K562 (cell line): Measurements from ENCODE around the gene C8A. TPM values are rescaled to one million over a fixed set of nuclear protein-coding genes. Genes with fewer than 3 reads are reported as not detected.

ENCODE experiments used
- CBX3 ChIP-seq, 2 experiments: IDR thresholded peaks; 1 replicate in 1 of 2; 2 replicates in 1 of 2; pipeline ENCODE4 v1.6.1; 2012; ENCODE audit warnings: inconsistent platforms in 2 of 2, low read length in 2 of 2, borderline replicate concordance in 1 of 2, control low read depth in 1 of 2
- KDM1A ChIP-seq, 2 experiments: fragments of 450-650 bp; IDR thresholded peaks; 2 replicates each; pipeline ENCODE4 v1.6.1; 2016; ENCODE audit warnings: mild to moderate bottlenecking in 2 of 2
- MAFF ChIP-seq: IDR thresholded peaks from 2 replicates; pipeline ENCODE4 v1.6.1; 2012; ENCODE audit warnings: low read length, improper control_type of control experiment
- polyA plus RNA-seq, 8 experiments: library from polyadenylated mRNA; depleted of rRNA in 4 of 8; stranded (reverse) in 5 of 8; unstranded in 3 of 8; fragments of >200 nt; fragmentation: Nextera tagmentation in 2 of 8; fragmentation: Illumina TruSeq in 1 of 8; extraction: Ambion mirVana in 2 of 8; extraction: Trizol in 1 of 8; gene quantifications; 2 replicates each; pipeline versions ENCODE4 v1.2.1 to v1.2.3, GENCODE V29; 2011 to 2014; ENCODE audit warnings: inconsistent platforms in 1 of 8, missing spikeins in 1 of 8
- total RNA-seq, 7 experiments: library from RNA; depleted of rRNA in 6 of 7; stranded (reverse); fragments of >200 nt in 6 of 7; fragmentation: Illumina TruSeq in 2 of 7; extraction: Trizol in 2 of 7; gene quantifications; 2 replicates each; pipeline versions ENCODE4 v1.2.1 to v1.2.3, GENCODE V29; 2011 to 2021; ENCODE audit warnings: low replicate concordance in 1 of 7
- TF ChIP-seq, protein P1 (sequence below): IDR thresholded peaks from 2 replicates; pipeline ENCODE4 v1.6.1; 2011; ENCODE audit not compliant: insufficient read length; ENCODE audit errors: extremely low read depth
- TF ChIP-seq, protein P2 (sequence below): fragments of 200-800 bp; sonication (Bioruptor generic); IDR thresholded peaks from 2 replicates; pipeline ENCODE4 v1.6.1; 2017; ENCODE audit warnings: missing genetic modification characterization, missing compliant biosample characterization
- TF ChIP-seq, protein P3 (sequence below), 2 experiments: fragments of 450-650 bp; conservative IDR thresholded peaks; 2 replicates each; pipeline ENCODE4 v1.6.1; 2017; ENCODE audit warnings: mild to moderate bottlenecking in 2 of 2, moderate library complexity in 2 of 2

The C8A gene
- total and polyA plus RNA-seq, 9 of the 15 experiments (the other 6 are each of a cell fraction or from before 2014, with no cell fraction given) = 0.09 TPM; not detected in 8

- TF ChIP-seq CBX3 (IDR thresholded peaks at IDR 0.05; ENCODE audit: borderline replicate concordance in 1 of 2, low read length in 2 of 2) (no peak), MAFF (no peak), KDM1A (IDR thresholded peaks at IDR 0.05) (no peak)
- TF ChIP-seq, protein P1, sequence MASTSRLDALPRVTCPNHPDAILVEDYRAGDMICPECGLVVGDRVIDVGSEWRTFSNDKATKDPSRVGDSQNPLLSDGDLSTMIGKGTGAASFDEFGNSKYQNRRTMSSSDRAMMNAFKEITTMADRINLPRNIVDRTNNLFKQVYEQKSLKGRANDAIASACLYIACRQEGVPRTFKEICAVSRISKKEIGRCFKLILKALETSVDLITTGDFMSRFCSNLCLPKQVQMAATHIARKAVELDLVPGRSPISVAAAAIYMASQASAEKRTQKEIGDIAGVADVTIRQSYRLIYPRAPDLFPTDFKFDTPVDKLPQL = no peak
- TF ChIP-seq, protein P2, sequence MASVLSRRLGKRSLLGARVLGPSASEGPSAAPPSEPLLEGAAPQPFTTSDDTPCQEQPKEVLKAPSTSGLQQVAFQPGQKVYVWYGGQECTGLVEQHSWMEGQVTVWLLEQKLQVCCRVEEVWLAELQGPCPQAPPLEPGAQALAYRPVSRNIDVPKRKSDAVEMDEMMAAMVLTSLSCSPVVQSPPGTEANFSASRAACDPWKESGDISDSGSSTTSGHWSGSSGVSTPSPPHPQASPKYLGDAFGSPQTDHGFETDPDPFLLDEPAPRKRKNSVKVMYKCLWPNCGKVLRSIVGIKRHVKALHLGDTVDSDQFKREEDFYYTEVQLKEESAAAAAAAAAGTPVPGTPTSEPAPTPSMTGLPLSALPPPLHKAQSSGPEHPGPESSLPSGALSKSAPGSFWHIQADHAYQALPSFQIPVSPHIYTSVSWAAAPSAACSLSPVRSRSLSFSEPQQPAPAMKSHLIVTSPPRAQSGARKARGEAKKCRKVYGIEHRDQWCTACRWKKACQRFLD = no peak
- TF ChIP-seq, protein P3, sequence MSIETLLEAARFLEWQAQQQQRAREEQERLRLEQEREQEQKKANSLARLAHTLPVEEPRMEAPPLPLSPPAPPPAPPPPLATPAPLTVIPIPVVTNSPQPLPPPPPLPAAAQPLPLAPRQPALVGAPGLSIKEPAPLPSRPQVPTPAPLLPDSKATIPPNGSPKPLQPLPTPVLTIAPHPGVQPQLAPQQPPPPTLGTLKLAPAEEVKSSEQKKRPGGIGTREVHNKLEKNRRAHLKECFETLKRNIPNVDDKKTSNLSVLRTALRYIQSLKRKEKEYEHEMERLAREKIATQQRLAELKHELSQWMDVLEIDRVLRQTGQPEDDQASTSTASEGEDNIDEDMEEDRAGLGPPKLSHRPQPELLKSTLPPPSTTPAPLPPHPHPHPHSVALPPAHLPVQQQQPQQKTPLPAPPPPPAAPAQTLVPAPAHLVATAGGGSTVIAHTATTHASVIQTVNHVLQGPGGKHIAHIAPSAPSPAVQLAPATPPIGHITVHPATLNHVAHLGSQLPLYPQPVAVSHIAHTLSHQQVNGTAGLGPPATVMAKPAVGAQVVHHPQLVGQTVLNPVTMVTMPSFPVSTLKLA (conservative IDR thresholded peaks at IDR 0.05) = no peak
Observed at GRCh38 chr1:56833088-56833487, 21.5 kb upstream of the C8A start (continued).
